ENCODE results near the gene PPP1R15B. TPM values are rescaled to one million over a fixed set of nuclear protein-coding genes. Genes with fewer than 3 reads are reported as not detected.

The PPP1R15B gene
- total RNA-seq, 1 experiment from 2014 or later: 45.9 TPM

GRCh38 chr1:204380293-204380831 is 31.3 kb downstream of the PPP1R15B start:
- no peaks in the 10 kb centered on the region for H3K79me2 ChIP-seq (ENCODE audit: insufficient read depth, low read length)
- H4K5ac ChIP-seq (ENCODE audit: insufficient read length, low read depth, low read length): no peak overlapping the region
- Mint-ChIP-seq H3K4me3 (no peak overlapping the region), H3K4me1 (peaks cover 8 to 9% of the 10 kb centered on the region in 2 experiments), H3K27me3 (ENCODE audit: low read depth) (peaks cover 36% of the 10 kb centered on the region), H3K9me3 (no peaks in the 10 kb centered on the region), H3K36me3 (ENCODE audit: insufficient read depth in 1 of 3, low read depth in 3 of 3) (no peaks in the 10 kb centered on the region), H3K27ac (no peak overlapping the region)
- peaks cover 2% of the 10 kb centered on the region; the same call in 1 of the 2 replicates for H3K4me1 ChIP-seq (ENCODE audit: insufficient read depth, low read length)
- no peak for DNase-seq
- H3K27ac ChIP-seq (ENCODE audit: insufficient read length, low read depth, low read length): no peak overlapping the region
- no peak overlapping the region for H3T11ph ChIP-seq (ENCODE audit: low read length)
- no peak for TF ChIP-seq CTCF (conservative IDR thresholded peaks at IDR 0.05)
- no peak overlapping the region for H3K56ac ChIP-seq (ENCODE audit: insufficient read length, low read depth, low read length)
- H3K14ac ChIP-seq (ENCODE audit: insufficient read depth, low read length): no peak overlapping the region
- no peak overlapping the region for H3K4ac ChIP-seq (ENCODE audit: low read depth, low read length)
- H2AK5ac ChIP-seq (ENCODE audit: insufficient read length, low read length): no peak overlapping the region
- no peak overlapping the region for H3K9ac ChIP-seq (ENCODE audit: extremely low read depth, insufficient read length, low read length)
- no peak overlapping the region for H2BK20ac ChIP-seq (ENCODE audit: low read depth, low read length, poor library complexity, severe bottlenecking)
- H2BK15ac ChIP-seq (ENCODE audit: low read depth, low read length): no peak overlapping the region
- peaks cover 2% of the 10 kb centered on the region for H4K20me1 ChIP-seq (ENCODE audit: control insufficient read depth, insufficient read depth, insufficient read length)
- no peak overlapping the region for H3K4me2 ChIP-seq (ENCODE audit: insufficient read depth, insufficient read length, low read length)
- no peak overlapping the region for H3K18ac ChIP-seq (ENCODE audit: insufficient read length, low read depth, low read length)
- peaks cover 17% of the 10 kb centered on the region; the same call in 1 of the 2 replicates for H3K27me3 ChIP-seq (ENCODE audit: insufficient read depth, low read length)
- no CpG with 5 or more reads among the region's 8 CpGs for WGBS (ENCODE audit: extremely low coverage, insufficient read length, low lambda C conversion rate)
- H4K91ac ChIP-seq (ENCODE audit: insufficient read length, low read depth, low read length): no peak overlapping the region
- no peak overlapping the region for H2BK120ac ChIP-seq (ENCODE audit: low read depth, low read length, poor library complexity, severe bottlenecking)
- no peaks in the 10 kb centered on the region for H3K79me1 ChIP-seq (ENCODE audit: insufficient read depth, low read depth, low read length, poor library complexity, severe bottlenecking)
- no peak overlapping the region for H4K8ac ChIP-seq (replicated peaks; ENCODE audit: insufficient read length, low read depth, low read length)
- H3K23ac ChIP-seq (ENCODE audit: insufficient read length, low read depth, low read length): no peak overlapping the region
- no peak overlapping the region for H2AFZ ChIP-seq (ENCODE audit: low read length)
- H3K23me2 ChIP-seq (ENCODE audit: insufficient read length, low read depth, low read length, poor library complexity, severe bottlenecking): peaks cover 10% of the 10 kb centered on the region
- H2BK12ac ChIP-seq (ENCODE audit: insufficient read length, low read depth, low read length): no peak overlapping the region
- H2BK5ac ChIP-seq (ENCODE audit: insufficient read length, low read length): no peak overlapping the region
- H3K9me3 ChIP-seq (ENCODE audit: control insufficient read depth, low read depth, low read length): no peaks in the 10 kb centered on the region
